Adipocyte (in vitro differentiated cells): ENCODE data around the gene PLXNA2.

Source experiments
- DNase-seq: peaks from one replicate; pipeline ENCODE4 v3.0.0-alpha.2; 2015; ENCODE audit warnings: low read depth
- H3K27me3 ChIP-seq: replicated peaks from 2 replicates; pipeline ENCODE4 v1.7.0; 2013; ENCODE audit warnings: mild to moderate bottlenecking, low read length, moderate library complexity; ENCODE audit not compliant: control insufficient read depth, insufficient read depth
- H3K36me3 ChIP-seq: 2 replicates; pipeline ENCODE4 v1.7.0; 2013; ENCODE audit warnings: low read length, mild to moderate bottlenecking, moderate library complexity; ENCODE audit not compliant: control insufficient read depth, insufficient read depth, severe bottlenecking
- H3K4me1 ChIP-seq: 2 replicates; pipeline ENCODE4 v1.7.0; 2013; ENCODE audit warnings: mild to moderate bottlenecking, low read length, moderate library complexity; ENCODE audit not compliant: control insufficient read depth, insufficient read depth
- H3K4me3 ChIP-seq: 2 replicates; pipeline ENCODE4 v1.7.0; 2013; ENCODE audit warnings: mild to moderate bottlenecking, low read length, moderate library complexity
- H3K9ac ChIP-seq: 2 replicates; pipeline ENCODE4 v1.7.0; 2013; ENCODE audit warnings: mild to moderate bottlenecking, low read length, moderate library complexity
- H3K9me3 ChIP-seq: 2 replicates; pipeline ENCODE4 v1.7.0; 2013; ENCODE audit warnings: mild to moderate bottlenecking, low read length, moderate library complexity; ENCODE audit not compliant: control insufficient read depth

Gene PLXNA2

GRCh38 chr1:208218237-208219097, 25.7 kb downstream of the PLXNA2 start:
- no peaks in the 10 kb centered on the region for H3K27me3 ChIP-seq
- H3K9ac ChIP-seq: no peak overlapping the region
- peaks cover 28% of the 10 kb centered on the region for H3K4me1 ChIP-seq
- no peak overlapping the region for H3K4me3 ChIP-seq
- no peak for DNase-seq
- H3K9me3 ChIP-seq: no peaks in the 10 kb centered on the region
- H3K36me3 ChIP-seq: peaks cover 4% of the 10 kb centered on the region

- Histone ChIP-seq H3K4me1 (peaks cover 33% of the 10 kb centered on the region), H3K36me3 (peaks cover 4% of the 10 kb centered on the region), H3K9me3 (no peaks in the 10 kb centered on the region), H3K4me3 (no peak overlapping the region), H3K9ac (no peak overlapping the region), H3K27me3 (no peaks in the 10 kb centered on the region)
- DNase-seq: no peak
These were observed 26.4 kb downstream of the PLXNA2 start for GRCh38 chr1:208217781-208218180.

- Histone ChIP-seq H3K4me3 (no peak overlapping the region), H3K9me3 (no peaks in the 10 kb centered on the region), H3K4me1 (peaks cover 33% of the 10 kb centered on the region), H3K27me3 (no peaks in the 10 kb centered on the region), H3K9ac (no peak overlapping the region), H3K36me3 (peaks cover 4% of the 10 kb centered on the region)
- no peak for DNase-seq
These were observed 27.4 kb downstream of the PLXNA2 start for GRCh38 chr1:208216806-208217205.

GRCh38 chr1:208216062-208216461, 28.1 kb downstream of the PLXNA2 start:
- Histone ChIP-seq H3K4me1 (peaks cover 32% of the 10 kb centered on the region), H3K9ac (no peak overlapping the region), H3K4me3 (no peak overlapping the region), H3K27me3 (no peaks in the 10 kb centered on the region), H3K9me3 (no peaks in the 10 kb centered on the region), H3K36me3 (peaks cover 4% of the 10 kb centered on the region)
- no peak for DNase-seq

GRCh38 chr1:208215393-208215792, 28.8 kb downstream of the PLXNA2 start:
- Histone ChIP-seq H3K4me1 (peaks cover 27% of the 10 kb centered on the region), H3K4me3 (no peak overlapping the region), H3K9ac (no peak overlapping the region), H3K36me3 (peaks cover 4% of the 10 kb centered on the region), H3K9me3 (no peaks in the 10 kb centered on the region), H3K27me3 (no peaks in the 10 kb centered on the region)
- DNase-seq: no peak

- DNase-seq: no peak
- Histone ChIP-seq H3K4me1 (peaks cover 20% of the 10 kb centered on the region), H3K9me3 (no peaks in the 10 kb centered on the region), H3K27me3 (no peaks in the 10 kb centered on the region), H3K4me3 (no peak overlapping the region), H3K36me3 (peaks cover 4% of the 10 kb centered on the region), H3K9ac (peak overlapping the region; percentile 16)
These were observed 30.4 kb downstream of the PLXNA2 start for GRCh38 chr1:208213786-208214185.

- peaks cover 20% of the 10 kb centered on the region for H3K4me1 ChIP-seq
- no peaks in the 10 kb centered on the region for H3K9me3 ChIP-seq
- no peak for DNase-seq
- H3K27me3 ChIP-seq: no peaks in the 10 kb centered on the region
- H3K36me3 ChIP-seq: peaks cover 4% of the 10 kb centered on the region
- H3K4me3 ChIP-seq: no peak overlapping the region
- H3K9ac ChIP-seq: no peak overlapping the region
These were observed 31.3 kb downstream of the PLXNA2 start for GRCh38 chr1:208212893-208213292.

GRCh38 chr1:208211921-208212843, 32.0 kb downstream of the PLXNA2 start:
- DNase-seq: no peak
- H3K4me1 ChIP-seq: peaks cover 27% of the 10 kb centered on the region
- no peak overlapping the region for H3K9ac ChIP-seq
- peaks cover 4% of the 10 kb centered on the region for H3K36me3 ChIP-seq
- no peaks in the 10 kb centered on the region for H3K9me3 ChIP-seq
- H3K27me3 ChIP-seq: no peaks in the 10 kb centered on the region
- H3K4me3 ChIP-seq: no peak overlapping the region

- Histone ChIP-seq H3K4me3 (no peak overlapping the region), H3K27me3 (no peaks in the 10 kb centered on the region), H3K4me1 (peaks cover 21% of the 10 kb centered on the region), H3K9me3 (no peaks in the 10 kb centered on the region), H3K9ac (no peak overlapping the region), H3K36me3 (no peaks in the 10 kb centered on the region)
- DNase-seq: no peak
These were observed 34.1 kb downstream of the PLXNA2 start for GRCh38 chr1:208209896-208210589.

GRCh38 chr1:208209286-208209685, 34.9 kb downstream of the PLXNA2 start:
- Histone ChIP-seq H3K9ac (no peak overlapping the region), H3K27me3 (no peaks in the 10 kb centered on the region), H3K4me1 (peaks cover 22% of the 10 kb centered on the region), H3K36me3 (no peaks in the 10 kb centered on the region), H3K9me3 (no peaks in the 10 kb centered on the region), H3K4me3 (no peak overlapping the region)
- no peak for DNase-seq

- Histone ChIP-seq H3K27me3 (no peaks in the 10 kb centered on the region), H3K4me3 (no peak overlapping the region), H3K4me1 (peaks cover 22% of the 10 kb centered on the region), H3K36me3 (no peaks in the 10 kb centered on the region), H3K9ac (no peak overlapping the region), H3K9me3 (no peaks in the 10 kb centered on the region)
- DNase-seq: no peak
These were observed 36.1 kb downstream of the PLXNA2 start for GRCh38 chr1:208208132-208208487.
